ENCODE measurements around the gene MAPK8.

The MAPK8 gene

GRCh38 chr10:48464871-48465736 lies 158.6 kb downstream of the MAPK8 start:
- DNase-seq, result no peak

- DNase-seq, result no peak
Observed at GRCh38 chr10:48465860-48466521, 159.5 kb downstream of the MAPK8 start.

GRCh38 chr10:48466611-48467240 lies 160.2 kb downstream of the MAPK8 start:
- no peak for DNase-seq

- DNase-seq, result no peak
Observed at GRCh38 chr10:48467669-48468068, 161.2 kb downstream of the MAPK8 start.

GRCh38 chr10:48468130-48468790 lies 161.8 kb downstream of the MAPK8 start:
- no peak for DNase-seq

- DNase-seq, result no peak
Observed at GRCh38 chr10:48468866-48469511, 162.5 kb downstream of the MAPK8 start.

- no peak for DNase-seq
Observed at GRCh38 chr10:48469516-48470020, 163.1 kb downstream of the MAPK8 start.

GRCh38 chr10:48470115-48470892 lies 163.8 kb downstream of the MAPK8 start:
- DNase-seq, result no peak

GRCh38 chr10:48470893-48471805 lies 164.7 kb downstream of the MAPK8 start:
- no peak for DNase-seq

GRCh38 chr10:48472501-48473069 lies 166.1 kb downstream of the MAPK8 start:
- no peak for DNase-seq

- no peak for DNase-seq
Observed at GRCh38 chr10:48473704-48474103, 167.2 kb downstream of the MAPK8 start.

- no peak for DNase-seq
Observed at GRCh38 chr10:48474765-48475365, 168.4 kb downstream of the MAPK8 start.

GRCh38 chr10:48475943-48476278 lies 169.4 kb downstream of the MAPK8 start:
- no peak for DNase-seq

- DNase-seq, result no peak
Observed at GRCh38 chr10:48476279-48476982, 170.0 kb downstream of the MAPK8 start.

- DNase-seq, result no peak
Observed at GRCh38 chr10:48477141-48477540, 170.7 kb downstream of the MAPK8 start.

GRCh38 chr10:48477616-48478015 lies 171.1 kb downstream of the MAPK8 start:
- no peak for DNase-seq

GRCh38 chr10:48478469-48478868 lies 172.0 kb downstream of the MAPK8 start:
- no peak for DNase-seq

GRCh38 chr10:48478980-48479811 lies 172.7 kb downstream of the MAPK8 start:
- no peak for DNase-seq

Data from cerebellar nuclear complex (tissue), 1 donor.